ENCODE results near the gene CCR3.

The CCR3 gene

GRCh38 chr3:46316206-46316605 is 73.9 kb downstream of the CCR3 start:
- Histone ChIP-seq H3K36me3 (ENCODE audit: control insufficient read depth, insufficient read depth, low read length) (no peaks in the 10 kb centered on the region), H3K27me3 (replicated peaks; ENCODE audit: control insufficient read depth, insufficient read depth, low read length) (no peaks in the 10 kb centered on the region), H3K4me3 (replicated peaks; ENCODE audit: low read depth, low read length) (no peak overlapping the region)
- no peak for TF ChIP-seq CTCF (IDR thresholded peaks at IDR 0.05; ENCODE audit: insufficient read depth, low read length, poor library complexity, severe bottlenecking)
- no peak for DNase-seq (ENCODE audit: extremely low read depth, insufficient read length)

Measured in GM06990 (cell line).